Endothelial cell of umbilical vein (primary cell): ENCODE measurements around the gene TAF1L. TPM values are rescaled to one million over a fixed set of nuclear protein-coding genes. Genes with fewer than 3 reads are reported as not detected.

Experiments
- BruUV-seq: library from RNA; stranded (reverse); fragments of 400-500 nt; replicated peaks from 2 replicates; lab custom pipeline; 2021; lab: Mats Ljungman, UMichigan
- CTCF ChIA-PET: fragments of 300-600, 350-600 bp; sonication (Branson Sonifier 250); formaldehyde crosslinking; loops from one replicate; lab custom pipeline; 2021; ENCODE audit warnings: antibody characterized with exemption, inconsistent platforms; lab: Charles Lee
- POLR2A ChIA-PET: fragments of 300-600, 350-600 bp; sonication (Branson Sonifier 250); formaldehyde crosslinking; loops from one replicate; lab custom pipeline; 2021; ENCODE audit warnings: antibody characterized with exemption, inconsistent platforms; lab: Charles Lee
- DNase-seq: peaks from one replicate; pipeline ENCODE4 v3.0.0-alpha.2; 2011; ENCODE audit warnings: low read depth, low spot score
- FAIRE-seq: peaks from 2 replicates; lab custom pipeline; 2011; peaks lifted over from hg19 to GRCh38; lab: Jason Lieb, UNC
- H2AFZ ChIP-seq: 2 replicates; pipeline ENCODE4 v1.6.0; 2012; ENCODE audit warnings: low read depth, low read length, control low read depth, inconsistent platforms
- H3K27ac ChIP-seq: 2 replicates; pipeline ENCODE4 v1.5.1; 2011; ENCODE audit warnings: low read depth, mild to moderate bottlenecking, control low read depth, low read length, moderate library complexity; ENCODE audit not compliant: insufficient read depth
- H3K27me3 ChIP-seq, 2 experiments: 2 replicates each; pipeline versions ENCODE4 v1.6.0 to v1.6.1; 2011; ENCODE audit warnings: low read length in 2 of 2, mixed read lengths in 1 of 2; ENCODE audit not compliant: control insufficient read depth in 2 of 2, insufficient read depth in 2 of 2
- H3K36me3 ChIP-seq, 2 experiments: 2 replicates in 1 of 2; 3 replicates in 1 of 2; pipeline ENCODE4 v1.5.1; 2011; ENCODE audit warnings: low read length in 2 of 2, mild to moderate bottlenecking in 1 of 2, moderate library complexity in 1 of 2; ENCODE audit not compliant: control insufficient read depth in 2 of 2, insufficient read depth in 2 of 2; ENCODE audit errors: extremely low read depth in 1 of 2
- H3K4me1 ChIP-seq: 3 replicates; pipeline ENCODE4 v1.5.1; 2011; ENCODE audit warnings: mild to moderate bottlenecking, low read length; ENCODE audit not compliant: control insufficient read depth, insufficient read depth; ENCODE audit errors: extremely low read depth
- H3K4me2 ChIP-seq: 2 replicates; pipeline ENCODE4 v1.6.1; 2011; ENCODE audit warnings: low read length, control low read depth, mixed read lengths; ENCODE audit not compliant: insufficient read depth
- H3K4me3 ChIP-seq, 3 experiments: fragments of 200-600 bp in 1 of 3; sonication (generic), shearing (Covaris generic) in 1 of 3; replicated peaks in 1 of 3; 2 replicates each; pipeline ENCODE4 v1.5.1; 2011 to 2016; ENCODE audit warnings: control low read depth in 3 of 3, low read length in 3 of 3, mild to moderate bottlenecking in 2 of 3, inconsistent platforms in 1 of 3, low read depth in 1 of 3, moderate library complexity in 1 of 3; ENCODE audit not compliant: insufficient read depth in 1 of 3
- H3K79me2 ChIP-seq: 2 replicates; pipeline ENCODE4 v1.6.0; 2012; ENCODE audit warnings: low read length, inconsistent platforms; ENCODE audit not compliant: control insufficient read depth, insufficient read depth
- H3K9ac ChIP-seq: replicated peaks from 2 replicates; pipeline ENCODE3; 2011; ENCODE audit warnings: low read length, control low read depth; ENCODE audit not compliant: insufficient read depth; ENCODE audit errors: extremely low read depth
- H3K9me1 ChIP-seq: replicated peaks from 3 replicates; pipeline ENCODE4 v1.6.0; 2011; ENCODE audit warnings: mild to moderate bottlenecking, low read length; ENCODE audit not compliant: control insufficient read depth, insufficient read depth; ENCODE audit errors: extremely low read depth
- H3K9me3 ChIP-seq: replicated peaks from 2 replicates; pipeline ENCODE4 v1.5.1; 2012; ENCODE audit warnings: low read length, inconsistent platforms; ENCODE audit not compliant: control insufficient read depth, insufficient read depth
- H4K20me1 ChIP-seq: replicated peaks from 2 replicates; pipeline ENCODE3; 2011; ENCODE audit warnings: mild to moderate bottlenecking, low read length; ENCODE audit not compliant: control insufficient read depth, insufficient read depth; ENCODE audit errors: extremely low read depth
- EZH2 ChIP-seq: IDR thresholded peaks from 2 replicates; pipeline ENCODE4 v1.6.1; 2012; ENCODE audit warnings: borderline replicate concordance, low read depth, mild to moderate bottlenecking, moderate library complexity, low read length, inconsistent platforms; ENCODE audit not compliant: severe bottlenecking
- FOS ChIP-seq: IDR thresholded peaks from 2 replicates; pipeline ENCODE4 v1.6.1; 2011; ENCODE audit warnings: mild to moderate bottlenecking, low read length, moderate library complexity, borderline replicate concordance; ENCODE audit not compliant: insufficient read depth
- GATA2 ChIP-seq: IDR thresholded peaks from 2 replicates; pipeline ENCODE4 v1.7.0; 2011; ENCODE audit warnings: low read depth, mild to moderate bottlenecking, moderate library complexity, mixed read lengths, low read length; ENCODE audit not compliant: insufficient read length, insufficient read depth
- JUN ChIP-seq: IDR thresholded peaks from 2 replicates; pipeline ENCODE4 v1.6.1; 2011; ENCODE audit warnings: borderline replicate concordance, low read depth; ENCODE audit not compliant: insufficient read length, insufficient read depth
- MYC ChIP-seq: IDR thresholded peaks from one replicate; pipeline ENCODE4 v1.6.1; 2011; ENCODE audit warnings: mild to moderate bottlenecking, low read depth, low read length
- POLR2A ChIP-seq: IDR thresholded peaks from 2 replicates; pipeline ENCODE4 v1.6.1; 2012; ENCODE audit warnings: low read depth, mild to moderate bottlenecking, control low read depth, low read length
- POLR2AphosphoS5 ChIP-seq: IDR thresholded peaks from 2 replicates; pipeline ENCODE4 v1.6.1; 2012; ENCODE audit warnings: low read depth, mild to moderate bottlenecking, control low read depth, low read length, moderate library complexity; ENCODE audit not compliant: insufficient read depth
- dilution Hi-C: fragments of 300-500 bp; cut with MboI; formaldehyde crosslinking; loops from one replicate; pipeline ENCODE4 v1.15.0; 2019; ENCODE audit warnings: low sequenced_read_pairs; ENCODE audit not compliant: extremely low pct_ligation_motif_present
- intact Hi-C: fragments of 100-400 bp; cut with micrococcal nuclease; formaldehyde crosslinking; loops from one replicate; pipeline ENCODE4 v1.10.0; 2022
- polyA plus RNA-seq, 4 experiments: library from polyadenylated mRNA; depleted of rRNA in 3 of 4; stranded (reverse) in 3 of 4; unstranded in 1 of 4; fragments of >200 nt; gene quantifications; 2 replicates each; pipeline versions ENCODE4 v1.2.1 to v1.2.3, GENCODE V29; 2011 to 2012; ENCODE audit warnings: missing spikeins in 1 of 4
- total RNA-seq: library from RNA; stranded (reverse); gene quantifications from 2 replicates; pipeline ENCODE4 v1.2.3, GENCODE V29; 2021
- TF ChIP-seq, protein P1 (sequence below): IDR thresholded peaks from 2 replicates; pipeline ENCODE4 v1.6.1; 2011; ENCODE audit not compliant: insufficient read depth, insufficient read length
- TF ChIP-seq, protein P2 (sequence below), 2 donors: IDR thresholded peaks; 1 replicate in 1 of 2; 2 replicates in 1 of 2; pipeline ENCODE4 v1.5.1; 2011; ENCODE audit warnings: low read length in 2 of 2, mild to moderate bottlenecking in 2 of 2, moderate library complexity in 2 of 2, control low read depth in 1 of 2, inconsistent platforms in 1 of 2, low read depth in 1 of 2; ENCODE audit not compliant: insufficient read depth in 1 of 2; ENCODE audit errors: extremely low read depth in 1 of 2

The TAF1L gene
- total and polyA plus RNA-seq, 2 donors (not counting 3 experiments of a cell fraction or from before 2014, with no cell fraction given): not detected

DNA sequence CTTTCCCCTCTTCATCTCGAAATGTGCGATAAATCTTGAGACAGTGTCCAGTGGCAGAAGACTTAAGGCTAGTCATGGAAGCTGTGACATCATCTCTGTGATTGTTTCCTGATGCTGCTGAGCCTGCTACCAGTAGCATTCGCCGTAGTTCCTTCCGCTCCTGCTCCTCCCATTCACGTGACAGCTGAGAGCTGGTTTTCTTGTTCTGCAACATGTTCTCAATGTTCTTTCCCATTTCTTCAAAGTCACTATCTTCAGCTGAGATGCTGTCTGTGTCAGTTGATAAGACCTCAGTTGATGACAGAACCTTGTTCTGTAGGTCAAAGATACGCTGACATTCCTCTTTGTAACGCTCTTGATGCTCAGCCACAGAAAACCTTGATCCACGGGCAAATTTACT is 3.5 kb downstream of the TAF1L start:
- POLR2A ChIA-PET: no interaction called here
- no peak for FAIRE-seq
- BruUV-seq: no TSS peak

More for the DNA sequence above, 3.5 kb downstream of the TAF1L start:
- H4K20me1 ChIP-seq: no peaks in the 10 kb centered on the region
- H3K36me3 ChIP-seq: no peaks in the 10 kb centered on the region
- no peak overlapping the region for H3K9ac ChIP-seq
- H3K27ac ChIP-seq: no peak overlapping the region
- no peaks in the 10 kb centered on the region for H3K79me2 ChIP-seq
- dilution Hi-C loops: no loop called here
- H3K9me3 ChIP-seq: no peaks in the 10 kb centered on the region
- no peak overlapping the region for H3K4me2 ChIP-seq
- H3K4me1 ChIP-seq: no peaks in the 10 kb centered on the region
- H3K4me3 ChIP-seq: no peak overlapping the region
- DNase-seq: no peak
- H3K27me3 ChIP-seq: peaks cover 0 to 5% of the 10 kb centered on the region in 2 experiments
- intact Hi-C loops: loop anchor here (5.0 kb wide), 1 partner anchor 495 kb away; no protein-coding TSS in a partner anchor
- TF ChIP-seq POLR2AphosphoS5 (no peak), EZH2 (no peak), GATA2 (no peak), POLR2A (no peak), JUN (no peak), FOS (no peak), MYC (no peak)
- TF ChIP-seq, protein P1, sequence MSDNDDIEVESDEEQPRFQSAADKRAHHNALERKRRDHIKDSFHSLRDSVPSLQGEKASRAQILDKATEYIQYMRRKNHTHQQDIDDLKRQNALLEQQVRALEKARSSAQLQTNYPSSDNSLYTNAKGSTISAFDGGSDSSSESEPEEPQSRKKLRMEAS: no peak
- TF ChIP-seq, protein P2, sequence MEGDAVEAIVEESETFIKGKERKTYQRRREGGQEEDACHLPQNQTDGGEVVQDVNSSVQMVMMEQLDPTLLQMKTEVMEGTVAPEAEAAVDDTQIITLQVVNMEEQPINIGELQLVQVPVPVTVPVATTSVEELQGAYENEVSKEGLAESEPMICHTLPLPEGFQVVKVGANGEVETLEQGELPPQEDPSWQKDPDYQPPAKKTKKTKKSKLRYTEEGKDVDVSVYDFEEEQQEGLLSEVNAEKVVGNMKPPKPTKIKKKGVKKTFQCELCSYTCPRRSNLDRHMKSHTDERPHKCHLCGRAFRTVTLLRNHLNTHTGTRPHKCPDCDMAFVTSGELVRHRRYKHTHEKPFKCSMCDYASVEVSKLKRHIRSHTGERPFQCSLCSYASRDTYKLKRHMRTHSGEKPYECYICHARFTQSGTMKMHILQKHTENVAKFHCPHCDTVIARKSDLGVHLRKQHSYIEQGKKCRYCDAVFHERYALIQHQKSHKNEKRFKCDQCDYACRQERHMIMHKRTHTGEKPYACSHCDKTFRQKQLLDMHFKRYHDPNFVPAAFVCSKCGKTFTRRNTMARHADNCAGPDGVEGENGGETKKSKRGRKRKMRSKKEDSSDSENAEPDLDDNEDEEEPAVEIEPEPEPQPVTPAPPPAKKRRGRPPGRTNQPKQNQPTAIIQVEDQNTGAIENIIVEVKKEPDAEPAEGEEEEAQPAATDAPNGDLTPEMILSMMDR (IDR thresholded peaks at IDR 0.05; ENCODE audit: extremely low read depth in 1 of 2, insufficient read depth in 1 of 2, low read depth in 1 of 2, low read length in 2 of 2): no peak
- no peaks in the 10 kb centered on the region for H3K9me1 ChIP-seq
- CTCF ChIA-PET: no interaction called here
- H2AFZ ChIP-seq: no peak overlapping the region
